ENCODE data around the gene PRRT1. TPM values are rescaled to one million over a fixed set of nuclear protein-coding genes. Genes with fewer than 3 reads are reported as not detected.

Gene PRRT1
- polyA plus RNA-seq, 1 donor (not counting 4 experiments of a cell fraction or from before 2014, with no cell fraction given), result 0.09 TPM

- Histone ChIP-seq H3K4me2 (ENCODE audit: control insufficient read depth, extremely low read depth, insufficient read depth, low read depth, low read length) (no peak within 1 kb of the TSS), H3K27me3 (ENCODE audit: control insufficient read depth, extremely low read depth, insufficient read depth, low read length) (no peaks in the 10 kb centered on the region), H4K20me1 (ENCODE audit: control insufficient read depth, extremely low read depth, insufficient read depth, low read length) (no peaks in the 10 kb centered on the region), H3K9ac (ENCODE audit: control insufficient read depth, extremely low read depth, insufficient read depth, low read length) (no peak within 1 kb of the TSS), H2AFZ (ENCODE audit: control insufficient read depth, low read length) (no peak within 1 kb of the TSS), H3K4me1 (ENCODE audit: control insufficient read depth, extremely low read depth, insufficient read depth, low read length) (no peaks in the 10 kb centered on the region), H3K9me1 (ENCODE audit: control insufficient read depth, extremely low read depth, insufficient read depth, low read length) (no peaks in the 10 kb centered on the region), H3K36me3 (ENCODE audit: control insufficient read depth in 2 of 2, extremely low read depth in 1 of 2, insufficient read depth in 2 of 2, low read length in 2 of 2) (peaks cover 11 to 13% of the 10 kb centered on the region in 2 experiments), H3K79me2 (ENCODE audit: control insufficient read depth, insufficient read depth, low read length) (no peaks in the 10 kb centered on the region), H3K27ac (ENCODE audit: control insufficient read depth, insufficient read depth, low read length) (no peak within 1 kb of the TSS), H3K4me3 (ENCODE audit: control insufficient read depth in 2 of 3, extremely low read depth in 1 of 3, insufficient read depth in 2 of 3, low read depth in 1 of 3, low read length in 3 of 3) (no peak within 1 kb of the TSS), H3K9me3 (ENCODE audit: control insufficient read depth, low read depth, low read length) (no peaks in the 10 kb centered on the region)
- dilution Hi-C loops (cut with MboI; ENCODE audit: extremely low pct_ligation_motif_present, low sequenced_read_pairs), result no loop called here
- TF ChIP-seq CTCF (optimal IDR thresholded peaks at IDR 0.05 in 1 of 3, IDR thresholded peaks at IDR 0.05 in 1 of 3, conservative IDR thresholded peaks at IDR 0.05 in 1 of 3; ENCODE audit: extremely low read depth in 1 of 3, insufficient read depth in 2 of 3, low read length in 3 of 3) (no peak), EZH2 (IDR thresholded peaks at IDR 0.05; ENCODE audit: low read length) (no peak)
- no peak for DNase-seq (ENCODE audit: low read depth, low spot score)
- FAIRE-seq, result no peak
Observed at GRCh38 chr6:32164295-32164694, 12.6 kb upstream of the PRRT1 start, which contains the start of gene EGFL8. EGFL8 (plus strand) TSS chr6:32164595; CDS start chr6:32166166, 1,571 bp downstream.

DNA sequence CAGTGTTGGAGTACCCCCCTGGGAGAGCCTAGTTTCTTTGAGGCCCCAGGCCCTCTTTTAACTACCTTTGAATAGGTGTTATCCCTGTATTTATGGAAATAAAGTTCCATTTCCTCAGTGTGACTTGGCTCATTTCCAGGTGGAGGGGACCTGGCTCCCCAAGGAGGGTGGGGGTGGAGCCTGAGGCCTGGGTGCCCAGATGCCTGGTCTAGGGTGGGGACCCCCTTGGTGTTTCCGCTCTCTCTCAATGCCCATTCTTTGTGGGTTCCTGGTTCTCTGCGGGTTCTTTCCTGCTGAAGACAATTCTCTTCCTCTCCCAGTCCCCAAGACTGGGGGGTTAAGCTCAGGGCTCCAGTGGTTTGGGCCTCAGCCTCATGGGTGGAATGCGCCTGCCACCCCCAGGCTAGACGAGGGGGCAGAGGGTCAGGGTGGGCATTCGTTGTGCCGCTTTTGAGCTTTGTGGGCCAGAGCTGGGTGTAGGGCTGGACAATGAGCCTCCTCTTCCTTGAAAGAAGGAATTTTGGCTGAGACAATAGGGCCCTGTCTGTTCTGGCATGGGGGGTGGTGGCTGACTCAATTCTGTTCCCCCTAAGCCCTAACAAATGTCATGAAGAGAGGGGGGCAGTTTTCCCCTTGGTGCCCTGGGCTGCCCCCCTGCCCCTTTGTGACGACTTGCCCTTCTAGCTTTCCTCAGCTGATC, 12.0 kb upstream of the PRRT1 start:
- no peaks in the 10 kb centered on the region for H4K20me1 ChIP-seq (ENCODE audit: control insufficient read depth, extremely low read depth, insufficient read depth, low read length)
- DNase-seq (ENCODE audit: low read depth, low spot score) (no peak), FAIRE-seq (no peak)
- TF ChIP-seq CTCF (optimal IDR thresholded peaks at IDR 0.05 in 1 of 3, IDR thresholded peaks at IDR 0.05 in 1 of 3, conservative IDR thresholded peaks at IDR 0.05 in 1 of 3; ENCODE audit: extremely low read depth in 1 of 3, insufficient read depth in 2 of 3, low read length in 3 of 3) (no peak), EZH2 (IDR thresholded peaks at IDR 0.05; ENCODE audit: low read length) (no peak)
- H3K4me2 ChIP-seq (ENCODE audit: control insufficient read depth, extremely low read depth, insufficient read depth, low read depth, low read length), result no peak overlapping the region
- no peaks in the 10 kb centered on the region for H3K27me3 ChIP-seq (ENCODE audit: control insufficient read depth, extremely low read depth, insufficient read depth, low read length)
- H3K9me1 ChIP-seq (ENCODE audit: control insufficient read depth, extremely low read depth, insufficient read depth, low read length), result no peaks in the 10 kb centered on the region
- no peaks in the 10 kb centered on the region for H3K79me2 ChIP-seq (ENCODE audit: control insufficient read depth, insufficient read depth, low read length)
- no peaks in the 10 kb centered on the region for H3K9me3 ChIP-seq (ENCODE audit: control insufficient read depth, low read depth, low read length)
- no peak overlapping the region for H3K9ac ChIP-seq (ENCODE audit: control insufficient read depth, extremely low read depth, insufficient read depth, low read length)
- dilution Hi-C loops (cut with MboI; ENCODE audit: extremely low pct_ligation_motif_present, low sequenced_read_pairs), result no loop called here
- H3K4me3 ChIP-seq (ENCODE audit: control insufficient read depth in 2 of 3, extremely low read depth in 1 of 3, insufficient read depth in 2 of 3, low read depth in 1 of 3, low read length in 3 of 3), result no peak overlapping the region
- peaks cover 10 to 13% of the 10 kb centered on the region in 2 experiments for H3K36me3 ChIP-seq (ENCODE audit: control insufficient read depth in 2 of 2, extremely low read depth in 1 of 2, insufficient read depth in 2 of 2, low read length in 2 of 2)
- H2AFZ ChIP-seq (ENCODE audit: control insufficient read depth, low read length), result no peak overlapping the region
- H3K4me1 ChIP-seq (ENCODE audit: control insufficient read depth, extremely low read depth, insufficient read depth, low read length), result no peaks in the 10 kb centered on the region
- H3K27ac ChIP-seq (ENCODE audit: control insufficient read depth, insufficient read depth, low read length), result no peak overlapping the region
